ENCODE results near the gene LPP.

Gene LPP

DNA sequence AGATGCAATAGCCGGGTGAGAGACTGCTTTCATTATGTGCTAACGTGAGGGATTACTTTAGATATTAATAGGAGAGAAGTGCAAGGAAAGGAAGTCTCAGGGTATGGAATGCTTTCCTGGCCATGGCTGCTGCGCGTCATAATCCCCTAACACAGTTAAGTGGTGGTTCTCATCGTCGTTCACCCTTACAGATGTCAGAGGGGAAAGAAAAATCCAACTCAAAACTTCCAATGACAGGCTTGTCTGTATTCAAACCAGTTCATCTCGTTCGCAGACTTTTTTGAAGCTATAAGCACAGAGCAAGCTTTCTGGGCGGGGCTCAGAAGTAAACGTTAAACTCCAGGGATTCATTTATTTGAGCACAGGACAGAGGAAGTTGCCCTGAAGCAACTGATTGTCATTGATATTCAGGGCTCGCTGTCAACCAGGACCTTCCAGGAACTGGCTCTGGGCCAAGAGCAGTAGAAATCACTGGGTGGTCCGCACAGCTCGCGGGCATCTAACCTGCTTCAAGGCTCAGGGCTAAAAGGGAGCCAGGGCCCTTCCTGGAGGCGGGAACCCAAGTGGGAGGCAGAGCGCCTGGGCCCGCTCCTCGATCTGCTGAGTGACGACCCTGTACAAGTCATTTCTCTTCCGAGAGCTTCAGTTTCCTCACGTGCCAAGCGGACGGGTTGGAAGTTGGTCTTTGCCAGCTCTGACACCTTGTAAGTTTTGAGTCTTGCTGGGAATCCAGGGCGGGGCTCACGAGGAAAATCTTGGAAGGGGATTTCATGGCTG is 1.1 kb upstream of the LPP start:
- H3K4me1 Mint-ChIP-seq (ENCODE audit: low read depth) = peaks cover 71% of the 10 kb centered on the region

DNA sequence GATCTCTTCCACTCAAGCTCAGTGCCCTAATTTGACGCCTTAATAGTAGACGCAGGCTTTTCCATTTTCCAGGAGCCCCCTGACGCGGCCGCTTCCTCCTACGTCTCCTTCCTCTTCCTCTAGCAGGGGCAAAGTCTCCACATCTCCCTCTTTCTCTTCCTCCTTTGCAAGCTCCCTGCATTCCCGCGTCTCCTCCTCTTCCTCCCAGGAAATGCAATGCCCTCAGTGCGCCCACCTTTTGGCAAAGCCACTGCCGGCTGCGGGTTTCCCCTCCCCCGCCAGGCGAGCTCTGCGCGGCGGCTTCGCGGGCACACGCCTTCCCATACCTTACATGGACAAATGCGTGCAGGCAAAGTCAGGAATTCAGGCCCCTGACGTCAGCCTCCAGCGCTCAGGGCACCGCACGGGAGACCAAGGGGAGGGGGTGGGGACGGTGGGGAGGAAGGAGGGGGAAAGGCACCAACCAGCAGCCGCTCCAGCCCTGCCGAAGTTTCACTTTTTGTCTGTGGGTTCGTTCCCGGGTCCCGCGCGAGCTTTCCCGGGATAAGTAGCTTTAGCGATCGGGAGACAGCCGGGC is 432 bp upstream of the LPP start:
- Mint-ChIP-seq H3K27me3 (no peaks in the 10 kb centered on the region), H3K9me3 (no peaks in the 10 kb centered on the region), H3K36me3 (ENCODE audit: low read depth) (peaks cover 13% of the 10 kb centered on the region), H3K4me1 (ENCODE audit: low read depth) (peaks cover 70% of the 10 kb centered on the region), H3K4me3 (peak overlapping the region; percentile 87), H3K27ac (peak overlapping the region; percentile 56)
- DNase-seq = peak; percentile 43

More for the DNA sequence above, 1.1 kb upstream of the LPP start:
- peak; percentile 50 for DNase-seq
- H3K36me3 Mint-ChIP-seq (ENCODE audit: low read depth) = peaks cover 13% of the 10 kb centered on the region
- peak overlapping the region; percentile 56 for H3K27ac Mint-ChIP-seq
- no peaks in the 10 kb centered on the region for H3K27me3 Mint-ChIP-seq
- H3K9me3 Mint-ChIP-seq = no peaks in the 10 kb centered on the region
- H3K4me3 Mint-ChIP-seq = peak overlapping the region; percentile 87

DNA sequence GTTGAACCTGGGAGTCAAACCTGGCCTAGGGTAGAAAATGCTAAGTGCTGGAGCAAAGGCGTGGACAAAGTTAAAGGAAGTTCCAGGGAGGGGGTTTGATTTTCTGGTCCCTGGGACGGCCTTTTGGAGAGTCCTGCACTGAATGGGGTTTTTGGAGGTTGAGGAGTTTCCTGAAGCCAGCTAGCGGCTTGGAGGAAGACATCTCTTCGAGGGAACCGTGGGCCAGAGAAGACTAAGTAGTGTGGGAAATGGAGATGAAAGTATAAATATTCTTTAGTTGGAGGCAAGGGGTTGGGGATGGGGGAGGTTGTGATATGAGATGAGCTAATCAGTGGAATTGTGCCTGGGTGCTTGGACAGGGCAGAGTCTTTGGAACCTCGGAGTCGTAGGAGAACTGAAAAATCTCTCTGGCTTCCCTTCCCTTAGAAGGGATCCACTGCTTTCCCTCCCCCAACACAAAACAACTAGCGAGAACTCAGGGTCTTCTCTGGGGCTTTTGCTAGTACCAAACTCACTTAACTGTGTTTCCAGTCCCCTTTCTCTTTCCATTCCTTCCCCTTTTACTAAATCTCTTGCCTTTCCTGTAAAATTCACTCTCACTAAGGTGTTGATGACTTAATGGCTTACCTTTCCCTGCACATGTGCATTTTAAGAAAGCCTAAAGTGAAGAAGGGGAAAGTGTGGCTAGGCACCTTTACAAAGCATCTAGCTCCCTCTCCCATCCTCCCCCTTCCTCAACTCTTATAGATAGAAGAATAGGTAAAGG is 1.0 kb downstream of the LPP start:
- H3K36me3 Mint-ChIP-seq (ENCODE audit: low read depth) = peaks cover 16% of the 10 kb centered on the region
- peak overlapping the region; percentile 95 for H3K27ac Mint-ChIP-seq
- H3K4me3 Mint-ChIP-seq = peak overlapping the region; percentile 87
- H3K9me3 Mint-ChIP-seq = no peaks in the 10 kb centered on the region
- DNase-seq = no peak
- H3K4me1 Mint-ChIP-seq (ENCODE audit: low read depth) = peaks cover 76% of the 10 kb centered on the region
- no peaks in the 10 kb centered on the region for H3K27me3 Mint-ChIP-seq

DNA sequence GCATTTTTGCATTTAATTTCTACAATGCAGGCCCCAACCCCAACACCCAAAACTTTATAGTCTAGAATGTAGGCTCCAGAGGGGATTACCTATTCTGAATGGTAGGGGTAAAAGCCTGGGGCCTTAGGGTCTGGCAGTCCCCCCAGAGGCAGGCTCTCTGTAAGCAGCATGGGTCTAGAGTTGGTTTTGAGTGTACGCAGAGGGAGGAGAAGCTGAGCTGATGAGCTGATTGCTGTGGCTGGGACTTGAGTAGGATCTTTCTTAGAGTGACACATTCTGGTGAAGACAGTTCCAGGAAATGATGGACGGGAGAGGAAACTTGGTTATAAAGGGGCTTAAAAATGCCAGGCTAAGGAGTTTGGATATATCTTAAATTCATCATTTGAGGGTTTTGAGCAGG is 2.1 kb downstream of the LPP start:
- Mint-ChIP-seq H3K27me3 (no peaks in the 10 kb centered on the region), H3K4me1 (ENCODE audit: low read depth) (peaks cover 76% of the 10 kb centered on the region), H3K36me3 (ENCODE audit: low read depth) (peaks cover 21% of the 10 kb centered on the region), H3K4me3 (peak overlapping the region; percentile 87), H3K9me3 (peaks cover 2% of the 10 kb centered on the region), H3K27ac (peak overlapping the region; percentile 95)
- no peak for DNase-seq

DNA sequence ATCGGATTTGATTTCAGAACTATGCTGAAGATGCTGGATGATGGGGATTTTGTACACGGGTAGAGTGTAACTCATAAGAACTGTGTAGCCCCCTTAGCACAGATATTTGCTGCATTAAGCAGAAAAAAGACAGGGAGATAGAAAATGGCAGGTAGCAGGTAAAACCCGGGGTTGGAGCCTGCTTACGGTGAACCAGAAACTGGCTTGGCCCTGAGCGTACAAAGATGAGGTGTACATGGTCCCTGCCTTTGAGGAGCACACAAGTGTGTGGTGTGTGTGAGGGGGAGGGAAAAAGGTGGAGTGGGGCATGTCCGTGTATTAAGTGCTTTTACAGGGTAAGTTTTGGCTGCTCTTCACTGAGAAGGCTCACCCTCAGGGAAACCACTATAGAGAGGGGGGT is 3.5 kb downstream of the LPP start:
- peaks cover 75% of the 10 kb centered on the region for H3K4me1 Mint-ChIP-seq (ENCODE audit: low read depth)
- DNase-seq = no peak
- peak overlapping the region; percentile 12 for H3K27ac Mint-ChIP-seq
- H3K9me3 Mint-ChIP-seq = peaks cover 2% of the 10 kb centered on the region
- H3K36me3 Mint-ChIP-seq (ENCODE audit: low read depth) = peaks cover 27% of the 10 kb centered on the region
- H3K27me3 Mint-ChIP-seq = no peaks in the 10 kb centered on the region
- no peak overlapping the region for H3K4me3 Mint-ChIP-seq

DNA sequence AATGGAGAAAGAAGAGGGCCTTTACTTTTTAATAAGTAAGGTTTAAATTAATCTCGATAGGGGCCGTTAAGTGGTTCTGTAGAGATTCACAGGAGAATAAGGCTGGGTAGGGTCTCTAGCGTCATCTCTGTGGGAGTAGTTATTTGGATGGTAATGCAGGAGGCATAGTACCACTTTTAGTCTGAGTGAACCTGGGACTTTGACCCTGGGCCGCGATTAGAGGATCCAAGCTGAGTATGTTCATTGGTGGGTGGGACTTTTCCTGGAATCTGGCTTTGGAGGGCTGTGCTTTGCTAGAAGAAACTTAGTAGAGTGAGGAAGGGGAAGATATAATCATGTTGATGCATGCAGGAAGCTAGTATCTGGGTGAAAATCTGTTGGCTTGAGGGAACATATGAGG is 4.0 kb downstream of the LPP start:
- H3K4me1 Mint-ChIP-seq (ENCODE audit: low read depth) = peaks cover 74% of the 10 kb centered on the region
- H3K36me3 Mint-ChIP-seq (ENCODE audit: low read depth) = peaks cover 27% of the 10 kb centered on the region
- H3K9me3 Mint-ChIP-seq = peaks cover 2% of the 10 kb centered on the region
- no peak for DNase-seq
- H3K27ac Mint-ChIP-seq = no peak overlapping the region
- H3K4me3 Mint-ChIP-seq = no peak overlapping the region
- H3K27me3 Mint-ChIP-seq = no peaks in the 10 kb centered on the region

DNA sequence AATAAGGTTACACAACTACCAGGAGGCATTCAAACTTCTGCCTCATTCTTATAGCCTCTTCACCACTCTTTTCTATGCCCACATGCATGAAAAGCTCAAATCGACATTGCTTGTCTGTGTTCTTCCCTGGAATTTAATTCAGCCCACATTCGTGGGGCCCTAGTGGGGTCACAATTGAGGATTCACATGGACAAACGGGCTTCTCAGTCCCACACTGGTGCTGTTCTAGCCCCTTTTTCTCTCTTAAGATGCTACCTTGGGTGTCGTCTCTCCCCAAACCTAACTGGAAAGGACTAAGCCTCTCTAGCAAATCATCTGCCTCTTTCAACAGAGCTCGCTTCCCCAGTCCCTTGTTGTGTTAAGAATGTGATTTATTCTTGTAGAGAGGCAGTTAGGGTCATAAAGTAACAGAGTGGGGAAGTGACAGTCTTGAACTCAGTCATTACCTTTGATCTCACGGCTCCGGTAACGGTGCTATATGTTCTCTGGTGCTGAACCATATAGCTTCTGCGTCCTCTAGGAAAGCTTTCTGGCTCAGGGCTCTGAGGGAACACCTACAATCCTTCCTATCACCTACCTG is 4.9 kb downstream of the LPP start:
- Mint-ChIP-seq H3K4me1 (ENCODE audit: low read depth) (peaks cover 74% of the 10 kb centered on the region), H3K36me3 (ENCODE audit: low read depth) (peaks cover 27% of the 10 kb centered on the region), H3K4me3 (no peak overlapping the region), H3K9me3 (peaks cover 2% of the 10 kb centered on the region), H3K27me3 (no peaks in the 10 kb centered on the region), H3K27ac (peak overlapping the region; percentile 56)
- DNase-seq = no peak

DNA sequence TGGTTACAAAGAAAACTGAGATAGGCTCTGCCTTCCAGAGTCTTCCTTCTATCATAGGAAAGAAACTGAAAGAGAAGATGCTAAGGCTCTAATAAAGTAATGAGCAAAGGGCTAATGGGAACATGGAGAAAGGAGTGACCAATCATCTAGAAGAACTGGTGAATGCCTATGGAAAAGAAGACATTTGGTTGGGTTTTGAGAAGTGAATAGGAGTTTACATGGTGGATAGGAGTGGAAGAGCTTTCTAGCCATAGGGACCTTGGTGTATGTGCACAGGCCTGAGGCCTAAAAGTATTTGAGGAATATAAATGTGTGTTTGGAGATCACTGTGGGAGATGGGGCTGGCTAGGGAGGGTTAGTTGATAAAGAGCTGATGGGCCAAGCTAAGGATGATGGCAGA is 6.8 kb downstream of the LPP start:
- Mint-ChIP-seq H3K4me1 (ENCODE audit: low read depth) (peaks cover 78% of the 10 kb centered on the region), H3K9me3 (peaks cover 2% of the 10 kb centered on the region), H3K36me3 (ENCODE audit: low read depth) (peaks cover 17% of the 10 kb centered on the region), H3K4me3 (no peak overlapping the region), H3K27me3 (no peaks in the 10 kb centered on the region), H3K27ac (no peak overlapping the region)
- no peak for DNase-seq

DNA sequence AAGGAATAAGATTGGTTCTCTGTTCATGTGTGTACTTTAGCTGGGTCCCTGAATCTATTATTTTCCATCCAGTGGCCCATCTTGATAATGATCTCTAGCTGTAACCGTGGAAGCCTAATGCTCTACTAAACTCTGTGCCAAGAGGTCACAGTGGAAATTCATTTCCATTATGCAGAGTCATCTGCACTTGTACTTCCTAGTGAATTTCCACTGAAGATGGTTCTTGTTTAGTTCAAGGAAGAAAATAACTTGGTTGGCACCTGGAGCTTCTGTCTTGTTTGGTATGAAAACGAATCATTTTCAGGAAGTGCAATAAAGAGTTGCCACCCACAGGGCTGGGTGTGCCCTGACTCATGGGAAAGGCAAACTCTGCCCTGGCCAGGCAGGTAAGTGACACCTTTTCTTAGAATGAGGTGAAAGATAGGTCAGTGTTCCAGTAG is 10.3 kb downstream of the LPP start:
- DNase-seq = no peak
- H3K27me3 Mint-ChIP-seq = no peaks in the 10 kb centered on the region
- H3K9me3 Mint-ChIP-seq = peaks cover 2% of the 10 kb centered on the region
- peaks cover 61% of the 10 kb centered on the region for H3K4me1 Mint-ChIP-seq (ENCODE audit: low read depth)
- H3K27ac Mint-ChIP-seq = peak overlapping the region; percentile 85
- peaks cover 15% of the 10 kb centered on the region for H3K36me3 Mint-ChIP-seq (ENCODE audit: low read depth)
- peak overlapping the region; percentile 21 for H3K4me3 Mint-ChIP-seq

DNA sequence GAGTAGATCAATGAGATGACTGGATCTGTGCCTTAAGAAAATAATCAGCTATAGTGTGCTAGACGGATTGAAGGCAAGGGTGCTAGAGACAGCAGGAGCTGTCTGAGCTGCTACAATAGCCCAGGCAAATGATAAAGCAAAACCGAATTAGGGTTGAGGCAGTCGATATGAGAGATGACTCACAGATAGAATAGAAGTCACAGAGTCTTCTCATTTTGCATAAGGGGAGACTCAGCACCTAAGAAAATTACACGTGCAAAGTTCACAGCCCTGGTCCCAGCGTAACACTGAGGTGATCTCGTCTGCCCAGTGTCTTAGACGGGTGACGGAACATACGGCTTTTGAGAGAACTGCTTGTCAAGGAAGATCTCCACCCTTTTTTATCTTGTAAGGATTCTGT is 11.6 kb downstream of the LPP start:
- DNase-seq = no peak
- peaks cover 69% of the 10 kb centered on the region for H3K4me1 Mint-ChIP-seq (ENCODE audit: low read depth)
- no peak overlapping the region for H3K4me3 Mint-ChIP-seq
- no peaks in the 10 kb centered on the region for H3K9me3 Mint-ChIP-seq
- peak overlapping the region; percentile 79 for H3K27ac Mint-ChIP-seq
- peaks cover 9% of the 10 kb centered on the region for H3K36me3 Mint-ChIP-seq (ENCODE audit: low read depth)
- H3K27me3 Mint-ChIP-seq = no peaks in the 10 kb centered on the region

DNA sequence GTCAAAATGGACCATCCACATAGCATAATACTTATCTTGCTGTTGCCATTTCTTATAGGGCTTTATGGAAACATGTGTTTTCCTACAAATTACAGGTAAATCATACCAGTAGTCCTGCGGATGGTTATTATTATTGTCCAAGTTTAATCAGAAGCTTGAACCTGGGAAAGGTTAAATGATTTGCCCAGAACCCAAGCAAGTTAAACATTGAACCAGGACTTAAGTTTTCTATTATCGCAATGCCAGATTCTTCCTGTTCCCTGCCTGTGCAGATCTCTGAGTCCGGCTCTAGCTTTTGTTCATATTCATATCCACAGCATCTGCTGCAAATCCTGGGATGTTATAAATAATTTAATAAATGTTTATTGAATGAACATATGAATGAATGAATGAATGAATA is 12.5 kb downstream of the LPP start:
- no peaks in the 10 kb centered on the region for H3K9me3 Mint-ChIP-seq
- no peak for DNase-seq
- H3K36me3 Mint-ChIP-seq (ENCODE audit: low read depth) = peaks cover 6% of the 10 kb centered on the region
- H3K4me3 Mint-ChIP-seq = no peak overlapping the region
- peak overlapping the region; percentile 79 for H3K27ac Mint-ChIP-seq
- H3K4me1 Mint-ChIP-seq (ENCODE audit: low read depth) = peaks cover 74% of the 10 kb centered on the region
- no peaks in the 10 kb centered on the region for H3K27me3 Mint-ChIP-seq

DNA sequence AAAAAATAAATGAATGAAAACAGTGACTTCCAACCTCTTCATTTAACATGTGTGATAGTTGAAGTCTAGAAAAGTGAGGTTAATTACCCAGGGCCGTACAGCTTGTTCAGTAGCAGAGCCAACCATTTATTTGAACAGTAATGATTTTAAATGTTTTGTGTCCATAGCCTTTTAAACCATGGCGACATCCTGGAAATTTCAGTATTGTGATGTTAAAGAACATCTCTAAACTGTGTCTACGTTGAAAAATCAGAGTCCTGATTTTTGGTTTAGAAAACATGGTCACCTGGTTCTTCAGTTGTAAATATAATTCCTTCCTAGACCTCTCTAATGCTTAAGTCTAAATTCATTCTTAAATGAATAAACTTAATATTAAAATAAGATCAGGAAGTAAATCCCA is 14.2 kb downstream of the LPP start:
- H3K4me1 Mint-ChIP-seq (ENCODE audit: low read depth) = peaks cover 69% of the 10 kb centered on the region
- no peaks in the 10 kb centered on the region for H3K27me3 Mint-ChIP-seq
- peaks cover 3% of the 10 kb centered on the region for H3K36me3 Mint-ChIP-seq (ENCODE audit: low read depth)

DNA sequence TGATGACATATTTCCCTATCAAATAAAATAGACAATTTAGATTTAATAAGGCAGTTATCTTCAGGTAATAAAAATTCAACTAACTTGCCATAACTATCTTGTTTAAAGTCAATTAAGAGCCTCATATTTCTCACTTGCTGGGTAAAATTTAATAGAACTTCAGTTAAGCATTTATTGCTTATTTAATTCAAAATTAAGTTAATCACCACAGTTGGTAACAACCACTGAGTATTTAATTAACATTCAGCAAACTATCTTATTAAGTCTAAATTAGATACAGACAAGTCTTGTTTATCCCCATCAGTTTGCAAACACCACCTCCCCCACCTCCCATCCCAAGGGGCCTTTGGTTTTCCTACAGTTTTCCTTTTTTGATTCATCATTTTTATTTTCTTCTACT is 14.7 kb downstream of the LPP start:
- no peak for DNase-seq
- no peak overlapping the region for H3K27ac Mint-ChIP-seq
- H3K9me3 Mint-ChIP-seq = no peaks in the 10 kb centered on the region
- peaks cover 3% of the 10 kb centered on the region for H3K36me3 Mint-ChIP-seq (ENCODE audit: low read depth)
- peaks cover 65% of the 10 kb centered on the region for H3K4me1 Mint-ChIP-seq (ENCODE audit: low read depth)
- no peaks in the 10 kb centered on the region for H3K27me3 Mint-ChIP-seq
- no peak overlapping the region for H3K4me3 Mint-ChIP-seq

More for the DNA sequence above, 14.2 kb downstream of the LPP start:
- no peak for DNase-seq
- Mint-ChIP-seq H3K4me3 (no peak overlapping the region), H3K9me3 (no peaks in the 10 kb centered on the region), H3K27ac (no peak overlapping the region)

DNA sequence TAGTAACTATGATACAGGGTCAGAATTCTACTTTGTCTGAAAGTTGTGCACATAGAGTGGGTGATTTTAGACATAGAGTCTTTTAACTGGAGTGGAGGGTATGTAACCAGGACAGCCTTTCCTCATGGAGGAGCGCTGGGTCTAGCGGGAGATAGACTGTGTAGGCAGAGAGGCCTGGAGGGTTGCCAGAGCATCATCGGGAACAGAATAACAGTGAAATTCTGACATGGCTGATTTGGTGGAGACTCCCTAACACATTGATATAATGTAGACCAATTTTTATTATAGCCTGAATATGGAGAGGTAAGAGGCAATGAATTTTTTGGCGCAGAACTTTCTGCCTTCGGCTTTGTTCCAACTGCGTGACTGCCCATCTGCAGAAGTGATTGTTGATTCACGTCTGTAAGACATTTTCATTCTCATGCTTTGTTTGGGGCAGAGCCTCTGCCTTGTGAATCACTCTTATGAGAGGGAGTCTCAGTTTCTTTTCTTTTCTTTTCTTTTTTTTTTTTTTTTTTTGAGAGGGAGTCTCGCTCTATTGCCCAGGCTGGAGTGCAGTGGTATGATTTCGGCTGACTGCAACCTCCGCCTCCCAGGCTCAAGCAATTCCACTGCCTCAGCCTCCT is 16.0 kb downstream of the LPP start:
- Mint-ChIP-seq H3K4me1 (ENCODE audit: low read depth) (peaks cover 63% of the 10 kb centered on the region), H3K4me3 (peak overlapping the region; percentile 0), H3K9me3 (no peaks in the 10 kb centered on the region), H3K27me3 (no peaks in the 10 kb centered on the region), H3K27ac (peak overlapping the region; percentile 93), H3K36me3 (ENCODE audit: low read depth) (peaks cover 6% of the 10 kb centered on the region)
- DNase-seq = no peak

Measured in activated T-cell treated with anti-CD3 and anti-CD28 coated beads, Interleukin-2, amount 50 U/mL, for 24 hours (primary cell).